Activated CD8-positive, alpha-beta memory T cell treated with anti-CD3 and anti-CD28 coated beads for 36 hours (primary cell): Measurements from ENCODE around the gene KIF5C. TPM values are rescaled to one million over a fixed set of nuclear protein-coding genes. Genes with fewer than 3 reads are reported as not detected.

Experiments
- total RNA-seq, 2 experiments: library from RNA; stranded (reverse); gene quantifications; one replicate each; pipeline ENCODE4 v1.2.3, GENCODE V29; 2021

KIF5C gene
- total RNA-seq, 2 experiments from 2014 or later, result 24.3 to 25.4 TPM

Other genes with a start within 250 kb of the KIF5C start
- 10 to 100 TPM; 20.6 to 22.7 TPM for gene EPC2, start 230.5 kb upstream of the KIF5C start, total RNA-seq
- gene LYPD6B, start 163.5 kb downstream of the KIF5C start, total RNA-seq, result not detected